GM12872 (cell line): ENCODE results near the gene ETV7.

ENCODE experiments used
- CTCF ChIP-seq: IDR thresholded peaks from 3 replicates; pipeline ENCODE4 v1.5.1; 2011; ENCODE audit warnings: low read depth, mild to moderate bottlenecking, low read length, moderate library complexity; ENCODE audit not compliant: insufficient read depth

ETV7 gene

GRCh38 chr6:36350082-36350481 lies 37.4 kb downstream of the ETV7 start:
- no peak for TF ChIP-seq CTCF

- TF ChIP-seq CTCF: no peak
Measured at GRCh38 chr6:36349240-36349639, 38.2 kb downstream of the ETV7 start.

GRCh38 chr6:36347621-36348020 lies 39.8 kb downstream of the ETV7 start:
- no peak for TF ChIP-seq CTCF

- no peak for TF ChIP-seq CTCF
Measured at GRCh38 chr6:36346486-36347273, 40.8 kb downstream of the ETV7 start.

- TF ChIP-seq CTCF: no peak
Measured at GRCh38 chr6:36345681-36346466, 41.6 kb downstream of the ETV7 start.

- no peak for TF ChIP-seq CTCF
Measured at GRCh38 chr6:36343109-36343680, 44.3 kb downstream of the ETV7 start.
